IMR-90 (cell line): ENCODE data around the gene ATF6B. TPM values are rescaled to one million over a fixed set of nuclear protein-coding genes. Genes with fewer than 3 reads are reported as not detected.

ENCODE experiments used
- BHLHE40 ChIP-seq: fragments of 150-350 bp; IDR thresholded peaks from 2 replicates; pipeline ENCODE4 v1.6.1; 2016; ENCODE audit warnings: mild to moderate bottlenecking, low read depth, low read length
- CTCF ChIP-seq: conservative IDR thresholded peaks from 2 replicates; pipeline ENCODE4 v1.5.1; 2012; ENCODE audit warnings: mild to moderate bottlenecking, low read depth, low read length, improper control_type of control experiment
- MAZ ChIP-seq: IDR thresholded peaks from 2 replicates; pipeline ENCODE4 v1.6.1; 2012; ENCODE audit warnings: low read depth, mild to moderate bottlenecking, low read length, improper control_type of control experiment, moderate library complexity, borderline replicate concordance
- polyA plus RNA-seq, 3 experiments: library from polyadenylated mRNA; depleted of rRNA; stranded (reverse); fragments of >200 nt; gene quantifications; 2 replicates each; pipeline ENCODE4 v1.2.3, GENCODE V29; 2012; ENCODE audit warnings: low replicate concordance in 1 of 3
- total RNA-seq: library from RNA; depleted of rRNA; stranded (reverse); fragments of >200 nt; gene quantifications from 2 replicates; pipeline ENCODE4 v1.2.3, GENCODE V29; 2012

The ATF6B gene
- total and polyA plus RNA-seq, 2 of the 4 experiments (the other 2 are of a cell fraction) = 7.9 to 69.6 TPM

- TF ChIP-seq MAZ = peak; percentile 32; the same call in 1 of the 2 replicates
- no peak for TF ChIP-seq CTCF
- TF ChIP-seq BHLHE40 = peak; percentile 86
Observed at GRCh38 chr6:32127717-32128592, at the start of gene ATF6B (continued).
